ENCODE data around the gene SUMF1. TPM values are rescaled to one million over a fixed set of nuclear protein-coding genes. Genes with fewer than 3 reads are reported as not detected.

The SUMF1 gene
- total and polyA plus RNA-seq, 2 of the 13 experiments (the other 11 are each of a cell fraction or from before 2014, with no cell fraction given) = 18.5 to 28.9 TPM

DNA sequence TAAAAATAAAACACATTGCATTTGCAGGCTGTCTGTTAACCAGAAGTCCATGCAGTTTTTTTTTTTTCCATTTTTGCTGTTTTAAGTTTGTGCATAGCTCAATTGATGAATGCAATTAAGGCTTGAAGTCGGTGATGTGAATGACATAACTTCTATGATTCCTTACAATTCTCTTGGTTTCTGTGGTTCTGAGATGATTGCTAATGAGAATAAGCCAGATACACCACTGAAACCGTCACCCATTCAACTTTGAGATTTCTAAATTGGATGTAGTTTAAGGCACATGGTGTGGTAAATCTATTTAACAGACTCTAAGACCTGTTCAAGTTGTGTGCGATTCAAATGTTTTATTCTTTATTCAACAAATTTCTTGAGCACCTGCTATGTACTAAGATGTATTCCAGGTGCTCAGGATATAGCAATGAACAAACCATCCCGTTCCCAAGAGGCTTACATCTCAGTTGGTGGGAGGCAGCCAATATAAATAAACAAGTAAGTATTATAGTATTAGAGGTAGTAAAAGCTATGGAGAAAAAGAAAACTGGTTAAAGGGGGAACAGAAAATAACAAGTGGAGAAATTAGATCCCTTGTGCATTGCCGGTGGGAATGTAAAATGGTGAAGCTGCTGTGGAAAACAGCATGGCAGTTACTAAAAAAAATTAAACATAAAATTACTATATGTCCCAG is 30.1 kb upstream of the SUMF1 start:
- Histone ChIP-seq H3K4me1 (ENCODE audit: insufficient read depth, low read length) (peaks cover 61% of the 10 kb centered on the region), H2AFZ (ENCODE audit: low read length) (no peak overlapping the region), H3K79me2 (ENCODE audit: insufficient read depth, low read length) (peaks cover 4% of the 10 kb centered on the region), H3K27me3 (ENCODE audit: control insufficient read depth in 1 of 2, insufficient read depth in 2 of 2, low read length in 2 of 2) (no peaks in the 10 kb centered on the region; a peak in 1 of 5 replicates), H3K4me2 (ENCODE audit: low read depth, low read length) (no peak overlapping the region), H3K27ac (ENCODE audit: extremely low read length, insufficient read depth, low read length) (no peak overlapping the region), H3K36me3 (replicated peaks in 1 of 2; ENCODE audit: control insufficient read depth in 1 of 2, insufficient read depth in 2 of 2, low read length in 2 of 2) (peaks cover 0 to 4% of the 10 kb centered on the region in 2 experiments; a peak in 1 of 5 replicates), H3K4me3 (replicated peaks in 1 of 3; ENCODE audit: insufficient read depth in 1 of 3, low read depth in 2 of 3, low read length in 3 of 3) (no peak overlapping the region), H4K20me1 (ENCODE audit: insufficient read depth, low read length) (no peaks in the 10 kb centered on the region), H3K9me3 (ENCODE audit: low read length) (no peaks in the 10 kb centered on the region), H3K9ac (ENCODE audit: insufficient read depth, low read depth, low read length) (no peak overlapping the region)
- ChIA-PET CTCF (ENCODE audit: low intra/inter-chr PET ratio, low total read pairs) (no interaction called here), POLR2A (no interaction called here)
- DNase-seq (ENCODE audit: low spot score) (no peak), ATAC-seq (no peak), FAIRE-seq (no peak)
- intact Hi-C loops (cut with micrococcal nuclease; ENCODE audit: unreplicated experiment) = loop anchor here (10.0 kb wide), 1 partner anchor 138 kb away; no protein-coding TSS in a partner anchor
- BruUV-seq (replicated peaks) = no TSS peak
- in situ Hi-C loops (cut with HindIII; ENCODE audit: extremely low pct_ligation_motif_present, low pct_unique_long_range_greater_than_20kb) = loop anchor here (5.0 kb wide), 1 partner anchor 70 kb away; no protein-coding TSS in a partner anchor
- whole genome bisulfite sequencing (ENCODE audit: low lambda C conversion rate) = 77% methylated on average over 5 of the region's 5 CpGs
- no peak for TF ChIP-seq ZNF326 (CRISPR knock-in tag; IDR thresholded peaks at IDR 0.05; ENCODE audit: borderline replicate concordance)
- TF ChIP-seq AKAP8 (CRISPR knock-in tag; IDR thresholded peaks at IDR 0.05) = no peak
- TF ChIP-seq, protein P1, sequence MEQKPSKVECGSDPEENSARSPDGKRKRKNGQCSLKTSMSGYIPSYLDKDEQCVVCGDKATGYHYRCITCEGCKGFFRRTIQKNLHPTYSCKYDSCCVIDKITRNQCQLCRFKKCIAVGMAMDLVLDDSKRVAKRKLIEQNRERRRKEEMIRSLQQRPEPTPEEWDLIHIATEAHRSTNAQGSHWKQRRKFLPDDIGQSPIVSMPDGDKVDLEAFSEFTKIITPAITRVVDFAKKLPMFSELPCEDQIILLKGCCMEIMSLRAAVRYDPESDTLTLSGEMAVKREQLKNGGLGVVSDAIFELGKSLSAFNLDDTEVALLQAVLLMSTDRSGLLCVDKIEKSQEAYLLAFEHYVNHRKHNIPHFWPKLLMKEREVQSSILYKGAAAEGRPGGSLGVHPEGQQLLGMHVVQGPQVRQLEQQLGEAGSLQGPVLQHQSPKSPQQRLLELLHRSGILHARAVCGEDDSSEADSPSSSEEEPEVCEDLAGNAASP (CRISPR knock-in tag; IDR thresholded peaks at IDR 0.05; ENCODE audit: borderline replicate concordance) = no peak
- no peak for TF ChIP-seq DMAP1 (CRISPR knock-in tag; IDR thresholded peaks at IDR 0.05)
- no peak for TF ChIP-seq ZNF331 (CRISPR knock-in tag; IDR thresholded peaks at IDR 0.05)
- no peak for TF ChIP-seq PITX1 (CRISPR knock-in tag; IDR thresholded peaks at IDR 0.05)
- TF ChIP-seq POLR2AphosphoS5 (IDR thresholded peaks at IDR 0.05; ENCODE audit: low read depth, low read length) = no peak
- no peak for TF ChIP-seq MED13 (CRISPR knock-in tag; IDR thresholded peaks at IDR 0.05)
- no peak for TF ChIP-seq SALL2 (CRISPR knock-in tag; IDR thresholded peaks at IDR 0.05)
- no peak for TF ChIP-seq ZNF605 (CRISPR knock-in tag; IDR thresholded peaks at IDR 0.05)
- no peak for TF ChIP-seq ZIK1 (CRISPR knock-in tag; IDR thresholded peaks at IDR 0.05; ENCODE audit: borderline replicate concordance, low read depth)
- no peak for TF ChIP-seq PHF21A (CRISPR knock-in tag; IDR thresholded peaks at IDR 0.05)
- TF ChIP-seq, protein P2, sequence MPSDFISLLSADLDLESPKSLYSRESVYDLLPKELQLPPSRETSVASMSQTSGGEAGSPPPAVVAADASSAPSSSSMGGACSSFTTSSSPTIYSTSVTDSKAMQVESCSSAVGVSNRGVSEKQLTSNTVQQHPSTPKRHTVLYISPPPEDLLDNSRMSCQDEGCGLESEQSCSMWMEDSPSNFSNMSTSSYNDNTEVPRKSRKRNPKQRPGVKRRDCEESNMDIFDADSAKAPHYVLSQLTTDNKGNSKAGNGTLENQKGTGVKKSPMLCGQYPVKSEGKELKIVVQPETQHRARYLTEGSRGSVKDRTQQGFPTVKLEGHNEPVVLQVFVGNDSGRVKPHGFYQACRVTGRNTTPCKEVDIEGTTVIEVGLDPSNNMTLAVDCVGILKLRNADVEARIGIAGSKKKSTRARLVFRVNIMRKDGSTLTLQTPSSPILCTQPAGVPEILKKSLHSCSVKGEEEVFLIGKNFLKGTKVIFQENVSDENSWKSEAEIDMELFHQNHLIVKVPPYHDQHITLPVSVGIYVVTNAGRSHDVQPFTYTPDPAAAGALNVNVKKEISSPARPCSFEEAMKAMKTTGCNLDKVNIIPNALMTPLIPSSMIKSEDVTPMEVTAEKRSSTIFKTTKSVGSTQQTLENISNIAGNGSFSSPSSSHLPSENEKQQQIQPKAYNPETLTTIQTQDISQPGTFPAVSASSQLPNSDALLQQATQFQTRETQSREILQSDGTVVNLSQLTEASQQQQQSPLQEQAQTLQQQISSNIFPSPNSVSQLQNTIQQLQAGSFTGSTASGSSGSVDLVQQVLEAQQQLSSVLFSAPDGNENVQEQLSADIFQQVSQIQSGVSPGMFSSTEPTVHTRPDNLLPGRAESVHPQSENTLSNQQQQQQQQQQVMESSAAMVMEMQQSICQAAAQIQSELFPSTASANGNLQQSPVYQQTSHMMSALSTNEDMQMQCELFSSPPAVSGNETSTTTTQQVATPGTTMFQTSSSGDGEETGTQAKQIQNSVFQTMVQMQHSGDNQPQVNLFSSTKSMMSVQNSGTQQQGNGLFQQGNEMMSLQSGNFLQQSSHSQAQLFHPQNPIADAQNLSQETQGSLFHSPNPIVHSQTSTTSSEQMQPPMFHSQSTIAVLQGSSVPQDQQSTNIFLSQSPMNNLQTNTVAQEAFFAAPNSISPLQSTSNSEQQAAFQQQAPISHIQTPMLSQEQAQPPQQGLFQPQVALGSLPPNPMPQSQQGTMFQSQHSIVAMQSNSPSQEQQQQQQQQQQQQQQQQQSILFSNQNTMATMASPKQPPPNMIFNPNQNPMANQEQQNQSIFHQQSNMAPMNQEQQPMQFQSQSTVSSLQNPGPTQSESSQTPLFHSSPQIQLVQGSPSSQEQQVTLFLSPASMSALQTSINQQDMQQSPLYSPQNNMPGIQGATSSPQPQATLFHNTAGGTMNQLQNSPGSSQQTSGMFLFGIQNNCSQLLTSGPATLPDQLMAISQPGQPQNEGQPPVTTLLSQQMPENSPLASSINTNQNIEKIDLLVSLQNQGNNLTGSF (CRISPR knock-in tag; IDR thresholded peaks at IDR 0.05) = no peak
- TF ChIP-seq ZSCAN29 (CRISPR knock-in tag; conservative IDR thresholded peaks at IDR 0.05) = no peak
- no peak for TF ChIP-seq ZNF431 (CRISPR knock-in tag; IDR thresholded peaks at IDR 0.05; ENCODE audit: borderline replicate concordance, low read depth)
- TF ChIP-seq PRMT3 (CRISPR knock-in tag; IDR thresholded peaks at IDR 0.05; ENCODE audit: borderline replicate concordance, low read depth) = no peak
- TF ChIP-seq NCOA1 (CRISPR knock-in tag; IDR thresholded peaks at IDR 0.05) = no peak
- TF ChIP-seq HNF4A (CRISPR knock-in tag; IDR thresholded peaks at IDR 0.05) = no peak
